Stimulated activated effector memory CD8-positive, alpha-beta T cell treated with anti-CD3 and anti-CD28 coated beads, Interleukin-12 subunit alpha, Interleukin-12 subunit beta, amount 100 ng/mL, for 72 hours (primary cell): ENCODE results near the gene MORN1.
A peak's percentile ranks its signal among the peaks of the same experiment; 100 is the strongest.

Experiments used
- ATAC-seq: fragments of 150-1000 bp; cut with Tn5 transposase; 2 replicates; pipeline ENCODE4 v1.10.0; 2021
- DNase-seq, 2 donors: peaks; one replicate each; pipeline ENCODE4 v3.0.0; 2021 to 2022; ENCODE audit warnings: low spot score in 2 of 2
- H3K27ac Mint-ChIP-seq: one replicate; pipeline ENCODE4 v1.8.0; 2022; ENCODE audit warnings: mild to moderate bottlenecking, mixed read lengths
- H3K36me3 Mint-ChIP-seq: one replicate; pipeline ENCODE4 v1.8.0; 2022; ENCODE audit warnings: mild to moderate bottlenecking, mixed read lengths
- H3K4me1 Mint-ChIP-seq: one replicate; pipeline ENCODE4 v1.8.0; 2022; ENCODE audit warnings: mixed read lengths
- H3K4me3 Mint-ChIP-seq: one replicate; pipeline ENCODE4 v1.8.0; 2022; ENCODE audit warnings: mild to moderate bottlenecking, mixed read lengths
- H3K9me3 Mint-ChIP-seq: one replicate; pipeline ENCODE4 v1.8.0; 2022; ENCODE audit warnings: mixed read lengths

Gene MORN1

GRCh38 chr1:2413495-2414296 is 22.3 kb upstream of the MORN1 start:
- H3K4me1 Mint-ChIP-seq = peaks cover 34% of the 10 kb centered on the region
- peak overlapping the region; percentile 92 for H3K27ac Mint-ChIP-seq
- no peaks in the 10 kb centered on the region for H3K9me3 Mint-ChIP-seq
- H3K36me3 Mint-ChIP-seq = peaks cover 12% of the 10 kb centered on the region
- ATAC-seq = no peak
- peak overlapping the region; percentile 87 for H3K4me3 Mint-ChIP-seq
- peak in 1 of 2 donors; percentile 67 for DNase-seq

- peaks cover 12% of the 10 kb centered on the region for H3K36me3 Mint-ChIP-seq
- no peaks in the 10 kb centered on the region for H3K9me3 Mint-ChIP-seq
- H3K27ac Mint-ChIP-seq = peak overlapping the region; percentile 54
- peak overlapping the region; percentile 87 for H3K4me3 Mint-ChIP-seq
- DNase-seq = peak; percentile 27 to 65
- peak; percentile 59 for ATAC-seq
- H3K4me1 Mint-ChIP-seq = peaks cover 34% of the 10 kb centered on the region
These were observed 21.6 kb upstream of the MORN1 start for GRCh38 chr1:2412773-2413494.

GRCh38 chr1:2412395-2412772 is 21.0 kb upstream of the MORN1 start, which contains the start of gene PEX10:
TSS of gene PEX10 (minus strand) at chr1:2412564. CDS start at chr1:2412502, 62 bp downstream.
- Mint-ChIP-seq H3K36me3 (peaks cover 15% of the 10 kb centered on the region), H3K4me3 (peak within 1 kb of the TSS; percentile 87), H3K9me3 (no peaks in the 10 kb centered on the region), H3K4me1 (peaks cover 34% of the 10 kb centered on the region), H3K27ac (peak within 1 kb of the TSS; percentile 87)
- peak; percentile 92 for ATAC-seq
- DNase-seq = peak; percentile 99 to 100

- peak; percentile 53 for ATAC-seq
- Mint-ChIP-seq H3K4me3 (peak overlapping the region; percentile 87), H3K36me3 (peaks cover 18% of the 10 kb centered on the region), H3K27ac (peak overlapping the region; percentile 87), H3K9me3 (no peaks in the 10 kb centered on the region), H3K4me1 (peaks cover 29% of the 10 kb centered on the region)
- no peak for DNase-seq
These were observed 20.5 kb upstream of the MORN1 start for GRCh38 chr1:2411801-2412394.

- Mint-ChIP-seq H3K36me3 (peaks cover 29% of the 10 kb centered on the region), H3K27ac (peak overlapping the region; percentile 87), H3K9me3 (no peaks in the 10 kb centered on the region), H3K4me3 (no peak overlapping the region), H3K4me1 (peaks cover 10% of the 10 kb centered on the region)
- DNase-seq = no peak
- ATAC-seq = no peak
These were observed 18.4 kb upstream of the MORN1 start for GRCh38 chr1:2409745-2410144.

GRCh38 chr1:2408859-2409276 is 17.5 kb upstream of the MORN1 start:
- Mint-ChIP-seq H3K27ac (peak overlapping the region; percentile 87), H3K4me3 (no peak overlapping the region), H3K9me3 (no peaks in the 10 kb centered on the region), H3K36me3 (peaks cover 32% of the 10 kb centered on the region), H3K4me1 (peaks cover 1% of the 10 kb centered on the region)
- DNase-seq = no peak
- no peak for ATAC-seq

- Mint-ChIP-seq H3K9me3 (no peaks in the 10 kb centered on the region), H3K27ac (no peak overlapping the region), H3K36me3 (peaks cover 36% of the 10 kb centered on the region), H3K4me3 (no peak overlapping the region), H3K4me1 (no peaks in the 10 kb centered on the region)
- ATAC-seq (no peak), DNase-seq (no peak)
These were observed 17.1 kb upstream of the MORN1 start for GRCh38 chr1:2408456-2408855.

GRCh38 chr1:2407991-2408275 is 16.6 kb upstream of the MORN1 start:
- Mint-ChIP-seq H3K9me3 (no peaks in the 10 kb centered on the region), H3K36me3 (peaks cover 41% of the 10 kb centered on the region), H3K4me1 (no peaks in the 10 kb centered on the region), H3K27ac (peak overlapping the region; percentile 61), H3K4me3 (no peak overlapping the region)
- no peak for DNase-seq
- ATAC-seq = no peak

- H3K4me3 Mint-ChIP-seq = no peak overlapping the region
- H3K9me3 Mint-ChIP-seq = no peaks in the 10 kb centered on the region
- H3K4me1 Mint-ChIP-seq = no peaks in the 10 kb centered on the region
- ATAC-seq (no peak), DNase-seq (no peak)
- peaks cover 46% of the 10 kb centered on the region for H3K36me3 Mint-ChIP-seq
- H3K27ac Mint-ChIP-seq = peak overlapping the region; percentile 61
These were observed 16.0 kb upstream of the MORN1 start for GRCh38 chr1:2407166-2407990.

GRCh38 chr1:2406451-2407041 is 15.2 kb upstream of the MORN1 start:
- H3K27ac Mint-ChIP-seq = peak overlapping the region; percentile 61
- H3K4me3 Mint-ChIP-seq = no peak overlapping the region
- ATAC-seq (no peak), DNase-seq (no peak)
- no peaks in the 10 kb centered on the region for H3K4me1 Mint-ChIP-seq
- no peaks in the 10 kb centered on the region for H3K9me3 Mint-ChIP-seq
- H3K36me3 Mint-ChIP-seq = peaks cover 55% of the 10 kb centered on the region

- peaks cover 63% of the 10 kb centered on the region for H3K36me3 Mint-ChIP-seq
- peak overlapping the region; percentile 61 for H3K27ac Mint-ChIP-seq
- no peak for ATAC-seq
- no peak overlapping the region for H3K4me3 Mint-ChIP-seq
- DNase-seq = no peak
- peaks cover 2% of the 10 kb centered on the region for H3K4me1 Mint-ChIP-seq
- H3K9me3 Mint-ChIP-seq = no peaks in the 10 kb centered on the region
These were observed 14.4 kb upstream of the MORN1 start for GRCh38 chr1:2405588-2406295.

GRCh38 chr1:2404890-2405511 is 13.6 kb upstream of the MORN1 start:
- no peak for DNase-seq
- H3K4me1 Mint-ChIP-seq = peaks cover 9% of the 10 kb centered on the region
- ATAC-seq = no peak
- H3K36me3 Mint-ChIP-seq = peaks cover 70% of the 10 kb centered on the region
- H3K9me3 Mint-ChIP-seq = no peaks in the 10 kb centered on the region
- H3K4me3 Mint-ChIP-seq = no peak overlapping the region
- peak overlapping the region; percentile 40 for H3K27ac Mint-ChIP-seq

GRCh38 chr1:2404142-2404889 is 13.0 kb upstream of the MORN1 start:
- H3K36me3 Mint-ChIP-seq = peaks cover 76% of the 10 kb centered on the region
- H3K9me3 Mint-ChIP-seq = no peaks in the 10 kb centered on the region
- no peak for DNase-seq
- H3K27ac Mint-ChIP-seq = no peak overlapping the region
- H3K4me3 Mint-ChIP-seq = no peak overlapping the region
- peaks cover 12% of the 10 kb centered on the region for H3K4me1 Mint-ChIP-seq
- ATAC-seq = no peak
